Kidney epithelial cell (primary cell): ENCODE results near the gene GNB2. TPM values are rescaled to one million over a fixed set of nuclear protein-coding genes. Genes with fewer than 3 reads are reported as not detected.

Experiments
- DNase-seq: peaks from one replicate; pipeline ENCODE4 v3.0.0-alpha.2; 2010; ENCODE audit warnings: low read depth
- H3K27me3 ChIP-seq: 2 replicates; pipeline ENCODE4 v1.6.0; 2011; ENCODE audit warnings: low read length; ENCODE audit not compliant: control insufficient read depth, insufficient read depth
- H3K36me3 ChIP-seq: 2 replicates; pipeline ENCODE4 v1.5.1; 2011; ENCODE audit warnings: low read length; ENCODE audit not compliant: control insufficient read depth, insufficient read depth
- H3K4me3 ChIP-seq: 2 replicates; pipeline ENCODE4 v1.5.1; 2011; ENCODE audit warnings: low read depth, mild to moderate bottlenecking, control low read depth, low read length
- CTCF ChIP-seq: IDR thresholded peaks from 2 replicates; pipeline ENCODE4 v1.5.1; 2011; ENCODE audit warnings: mild to moderate bottlenecking, moderate library complexity, low read length, control low read depth, inconsistent platforms; ENCODE audit not compliant: insufficient read depth, poor library complexity, severe bottlenecking
- total RNA-seq: library from RNA; depleted of rRNA; stranded (reverse); fragments of >200 nt; gene quantifications from 2 replicates; pipeline ENCODE4 v1.2.3, GENCODE V29; 2015

GNB2 gene
- total RNA-seq, 1 donor from 2014 or later: 330 TPM

DNA sequence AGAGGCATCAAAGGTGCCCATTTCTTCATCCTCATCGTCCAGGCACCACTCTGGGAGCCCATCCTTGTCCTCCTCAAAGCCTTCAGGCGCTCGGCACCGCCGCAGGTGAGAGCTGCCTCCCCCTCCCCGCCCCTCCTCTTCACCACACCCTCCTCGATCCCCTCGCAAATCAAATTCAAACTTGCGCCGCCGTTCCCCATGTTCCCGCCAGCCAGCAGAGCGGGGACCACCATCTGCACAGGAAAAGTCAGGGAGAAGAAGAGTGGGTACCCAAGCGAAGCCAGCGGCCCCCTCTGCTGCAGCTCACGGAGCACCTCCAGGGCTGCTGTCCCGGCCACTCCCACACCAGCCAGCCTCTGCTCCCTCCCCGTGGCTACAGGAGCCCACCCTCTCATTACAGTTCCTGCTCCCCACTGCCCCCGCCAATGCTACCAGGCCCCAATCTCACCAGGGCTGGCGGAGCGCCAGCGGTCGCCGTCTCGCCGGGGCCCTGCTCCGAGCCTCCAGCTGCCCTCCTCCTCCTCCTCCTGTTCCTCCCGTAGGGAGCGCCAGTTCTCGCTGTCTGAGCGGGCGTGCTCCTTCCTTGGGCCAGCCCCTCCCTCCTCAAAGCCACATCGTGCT is 12.8 kb downstream of the GNB2 start:
- DNase-seq: no peak
- H3K36me3 ChIP-seq: peaks cover 3% of the 10 kb centered on the region
- no peaks in the 10 kb centered on the region for H3K27me3 ChIP-seq
- TF ChIP-seq CTCF: no peak
- H3K4me3 ChIP-seq: no peak overlapping the region

- H3K27me3 ChIP-seq: no peaks in the 10 kb centered on the region
- DNase-seq: no peak
- no peak overlapping the region for H3K4me3 ChIP-seq
- TF ChIP-seq CTCF: no peak
- H3K36me3 ChIP-seq: peaks cover 2% of the 10 kb centered on the region
Measured at GRCh38 chr7:100686822-100687211, 13.3 kb downstream of the GNB2 start.

DNA sequence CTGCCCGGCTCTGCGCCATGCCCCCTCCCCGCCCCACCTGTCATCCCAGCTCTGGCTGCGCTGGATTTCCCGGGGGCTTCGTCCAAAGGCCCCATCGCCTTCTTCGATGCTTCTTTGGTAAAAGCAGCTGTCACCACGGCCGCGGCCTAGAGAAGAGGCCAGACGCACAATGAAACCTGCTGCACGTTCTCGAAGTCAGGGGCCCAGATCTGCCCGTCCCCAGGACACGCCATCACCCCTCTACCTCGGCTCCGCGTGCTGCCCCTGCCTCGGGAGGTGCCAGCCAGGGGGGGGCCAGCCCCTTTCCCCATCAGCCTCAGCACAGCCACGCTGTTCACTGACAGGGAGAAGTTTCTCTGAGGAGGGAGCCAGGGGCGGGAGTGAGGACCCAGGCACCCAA is 13.7 kb downstream of the GNB2 start:
- Histone ChIP-seq H3K27me3 (no peaks in the 10 kb centered on the region), H3K36me3 (peaks cover 1% of the 10 kb centered on the region), H3K4me3 (no peak overlapping the region)
- TF ChIP-seq CTCF: no peak
- DNase-seq: no peak

GRCh38 chr7:100687751-100688300 is 14.3 kb downstream of the GNB2 start:
- no peak for DNase-seq
- TF ChIP-seq CTCF: no peak
- peaks cover 1% of the 10 kb centered on the region for H3K36me3 ChIP-seq
- no peaks in the 10 kb centered on the region for H3K27me3 ChIP-seq
- no peak overlapping the region for H3K4me3 ChIP-seq

DNA sequence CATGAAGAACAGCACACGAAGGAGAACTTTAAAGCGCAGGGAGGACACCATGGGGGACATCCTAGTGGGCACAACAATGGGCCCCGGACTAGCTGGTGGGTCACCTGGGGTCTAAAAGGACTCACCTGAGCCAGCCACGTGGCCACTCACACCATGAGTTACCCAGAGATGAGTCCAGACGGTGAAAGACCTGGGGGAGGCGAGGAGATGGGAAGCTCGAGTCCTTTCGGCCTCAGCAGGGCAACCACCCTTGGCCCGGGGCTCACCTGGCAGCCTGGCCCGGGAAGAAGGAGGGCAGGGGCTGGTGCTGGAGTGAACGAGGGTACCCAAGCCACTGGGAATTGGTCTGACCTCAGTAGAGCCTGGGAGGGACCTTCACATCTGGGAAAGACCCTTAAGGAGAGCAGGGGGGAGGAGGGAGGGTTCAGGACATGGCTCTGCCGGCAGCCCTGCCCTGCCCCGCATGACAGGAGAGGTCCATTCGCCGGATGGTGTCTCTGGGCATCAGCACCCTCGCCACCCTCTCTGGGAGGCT is 14.9 kb downstream of the GNB2 start:
- Histone ChIP-seq H3K27me3 (no peaks in the 10 kb centered on the region), H3K4me3 (no peak overlapping the region), H3K36me3 (peaks cover 1% of the 10 kb centered on the region)
- TF ChIP-seq CTCF: no peak
- no peak for DNase-seq
